ENCODE results near the gene MED13L.

The MED13L gene

DNA sequence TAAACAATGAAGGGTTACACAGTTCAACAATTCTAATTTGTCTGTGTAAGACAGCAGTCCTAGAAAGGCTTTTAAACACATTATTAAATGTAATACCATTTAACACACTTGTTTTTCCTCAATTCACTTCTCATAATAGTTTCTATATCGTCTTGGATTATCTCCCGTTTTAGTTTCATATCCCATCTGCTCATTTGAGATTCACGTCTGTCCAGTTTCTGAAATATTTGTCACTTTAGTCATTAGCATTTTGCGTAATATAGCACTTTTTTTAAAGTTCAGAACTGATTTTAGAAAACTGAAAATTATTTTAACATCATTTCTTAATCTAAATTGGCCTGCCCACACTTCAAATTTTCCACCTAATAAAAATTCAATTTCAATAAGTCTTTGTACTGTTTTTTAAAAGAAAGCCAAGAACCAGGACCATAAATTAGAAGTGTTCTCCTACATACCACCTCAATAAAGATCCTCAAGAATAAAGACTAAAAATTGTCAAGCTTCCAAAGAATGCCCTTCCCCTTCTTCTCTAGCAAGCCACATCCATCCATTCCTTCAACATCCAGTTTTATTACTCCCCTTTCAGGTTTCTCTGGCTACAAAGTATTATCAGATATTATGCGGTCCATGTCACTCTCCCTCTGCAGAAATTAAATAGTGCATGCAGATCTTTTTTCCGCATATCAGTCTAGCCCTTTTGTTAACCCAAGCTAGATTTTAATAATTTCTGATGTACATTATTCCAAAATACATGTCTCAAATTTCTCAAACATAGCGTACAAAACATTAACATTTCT, 11.9 kb downstream of the MED13L start:
- no peak for TF ChIP-seq SNAI2 (CRISPR knock-in tag; IDR thresholded peaks at IDR 0.05)
- TF ChIP-seq, protein P1, sequence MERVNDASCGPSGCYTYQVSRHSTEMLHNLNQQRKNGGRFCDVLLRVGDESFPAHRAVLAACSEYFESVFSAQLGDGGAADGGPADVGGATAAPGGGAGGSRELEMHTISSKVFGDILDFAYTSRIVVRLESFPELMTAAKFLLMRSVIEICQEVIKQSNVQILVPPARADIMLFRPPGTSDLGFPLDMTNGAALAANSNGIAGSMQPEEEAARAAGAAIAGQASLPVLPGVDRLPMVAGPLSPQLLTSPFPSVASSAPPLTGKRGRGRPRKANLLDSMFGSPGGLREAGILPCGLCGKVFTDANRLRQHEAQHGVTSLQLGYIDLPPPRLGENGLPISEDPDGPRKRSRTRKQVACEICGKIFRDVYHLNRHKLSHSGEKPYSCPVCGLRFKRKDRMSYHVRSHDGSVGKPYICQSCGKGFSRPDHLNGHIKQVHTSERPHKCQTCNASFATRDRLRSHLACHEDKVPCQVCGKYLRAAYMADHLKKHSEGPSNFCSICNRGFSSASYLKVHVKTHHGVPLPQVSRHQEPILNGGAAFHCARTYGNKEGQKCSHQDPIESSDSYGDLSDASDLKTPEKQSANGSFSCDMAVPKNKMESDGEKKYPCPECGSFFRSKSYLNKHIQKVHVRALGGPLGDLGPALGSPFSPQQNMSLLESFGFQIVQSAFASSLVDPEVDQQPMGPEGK (CRISPR knock-in tag; IDR thresholded peaks at IDR 0.05; ENCODE audit: borderline replicate concordance) = no peak
- ATAC-seq = no peak

DNA sequence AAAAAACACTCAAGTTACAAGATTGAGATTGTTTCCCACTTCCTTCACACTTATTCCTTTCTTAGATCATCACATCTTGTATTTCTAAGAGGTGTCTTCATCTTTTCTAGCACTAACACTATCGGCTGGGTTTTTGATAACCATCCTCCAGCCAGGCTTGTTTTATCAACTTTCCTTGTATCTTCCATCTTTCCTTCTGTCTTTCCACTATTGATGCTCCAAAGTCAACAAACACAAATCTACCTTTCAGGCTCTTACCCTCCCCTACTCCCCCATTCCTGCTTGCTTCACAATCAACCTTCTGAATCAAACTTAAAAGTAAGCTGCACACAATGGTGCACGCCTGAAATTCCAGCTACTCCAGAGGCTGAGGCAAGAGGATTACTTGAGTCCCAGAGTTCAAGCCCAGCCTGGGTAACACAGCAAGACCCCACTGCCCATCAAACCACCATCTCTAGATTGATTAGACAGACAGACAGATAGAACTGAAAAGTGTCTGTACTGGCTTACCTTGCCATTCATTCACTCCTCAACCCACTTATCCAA, 12.9 kb downstream of the MED13L start:
- ATAC-seq = no peak
- TF ChIP-seq OSR1 (CRISPR knock-in tag; IDR thresholded peaks at IDR 0.05) (no peak), TCF4 (CRISPR knock-in tag; IDR thresholded peaks at IDR 0.05; ENCODE audit: borderline replicate concordance) (no peak), PPARA (CRISPR knock-in tag; IDR thresholded peaks at IDR 0.05; ENCODE audit: borderline replicate concordance) (no peak), ZNF565 (CRISPR knock-in tag; conservative IDR thresholded peaks at IDR 0.05; ENCODE audit: low read depth) (no peak), ZC3H10 (CRISPR knock-in tag; IDR thresholded peaks at IDR 0.05) (no peak), ZNF8 (CRISPR knock-in tag; IDR thresholded peaks at IDR 0.05) (no peak), ISL1 (CRISPR knock-in tag; IDR thresholded peaks at IDR 0.05) (no peak), TOX (CRISPR knock-in tag; IDR thresholded peaks at IDR 0.05; ENCODE audit: borderline replicate concordance) (no peak), CSDC2 (CRISPR knock-in tag; IDR thresholded peaks at IDR 0.05) (no peak), BACH2 (CRISPR knock-in tag; IDR thresholded peaks at IDR 0.05; ENCODE audit: borderline replicate concordance) (no peak), ZFP30 (CRISPR knock-in tag; IDR thresholded peaks at IDR 0.05) (no peak)
- TF ChIP-seq, protein P2, sequence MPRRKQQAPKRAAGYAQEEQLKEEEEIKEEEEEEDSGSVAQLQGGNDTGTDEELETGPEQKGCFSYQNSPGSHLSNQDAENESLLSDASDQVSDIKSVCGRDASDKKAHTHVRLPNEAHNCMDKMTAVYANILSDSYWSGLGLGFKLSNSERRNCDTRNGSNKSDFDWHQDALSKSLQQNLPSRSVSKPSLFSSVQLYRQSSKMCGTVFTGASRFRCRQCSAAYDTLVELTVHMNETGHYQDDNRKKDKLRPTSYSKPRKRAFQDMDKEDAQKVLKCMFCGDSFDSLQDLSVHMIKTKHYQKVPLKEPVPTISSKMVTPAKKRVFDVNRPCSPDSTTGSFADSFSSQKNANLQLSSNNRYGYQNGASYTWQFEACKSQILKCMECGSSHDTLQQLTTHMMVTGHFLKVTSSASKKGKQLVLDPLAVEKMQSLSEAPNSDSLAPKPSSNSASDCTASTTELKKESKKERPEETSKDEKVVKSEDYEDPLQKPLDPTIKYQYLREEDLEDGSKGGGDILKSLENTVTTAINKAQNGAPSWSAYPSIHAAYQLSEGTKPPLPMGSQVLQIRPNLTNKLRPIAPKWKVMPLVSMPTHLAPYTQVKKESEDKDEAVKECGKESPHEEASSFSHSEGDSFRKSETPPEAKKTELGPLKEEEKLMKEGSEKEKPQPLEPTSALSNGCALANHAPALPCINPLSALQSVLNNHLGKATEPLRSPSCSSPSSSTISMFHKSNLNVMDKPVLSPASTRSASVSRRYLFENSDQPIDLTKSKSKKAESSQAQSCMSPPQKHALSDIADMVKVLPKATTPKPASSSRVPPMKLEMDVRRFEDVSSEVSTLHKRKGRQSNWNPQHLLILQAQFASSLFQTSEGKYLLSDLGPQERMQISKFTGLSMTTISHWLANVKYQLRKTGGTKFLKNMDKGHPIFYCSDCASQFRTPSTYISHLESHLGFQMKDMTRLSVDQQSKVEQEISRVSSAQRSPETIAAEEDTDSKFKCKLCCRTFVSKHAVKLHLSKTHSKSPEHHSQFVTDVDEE (CRISPR knock-in tag; IDR thresholded peaks at IDR 0.05) = no peak
- TF ChIP-seq, protein P3, sequence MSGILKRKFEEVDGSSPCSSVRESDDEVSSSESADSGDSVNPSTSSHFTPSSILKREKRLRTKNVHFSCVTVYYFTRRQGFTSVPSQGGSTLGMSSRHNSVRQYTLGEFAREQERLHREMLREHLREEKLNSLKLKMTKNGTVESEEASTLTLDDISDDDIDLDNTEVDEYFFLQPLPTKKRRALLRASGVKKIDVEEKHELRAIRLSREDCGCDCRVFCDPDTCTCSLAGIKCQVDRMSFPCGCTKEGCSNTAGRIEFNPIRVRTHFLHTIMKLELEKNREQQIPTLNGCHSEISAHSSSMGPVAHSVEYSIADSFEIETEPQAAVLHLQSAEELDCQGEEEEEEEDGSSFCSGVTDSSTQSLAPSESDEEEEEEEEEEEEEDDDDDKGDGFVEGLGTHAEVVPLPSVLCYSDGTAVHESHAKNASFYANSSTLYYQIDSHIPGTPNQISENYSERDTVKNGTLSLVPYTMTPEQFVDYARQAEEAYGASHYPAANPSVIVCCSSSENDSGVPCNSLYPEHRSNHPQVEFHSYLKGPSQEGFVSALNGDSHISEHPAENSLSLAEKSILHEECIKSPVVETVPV (CRISPR knock-in tag; IDR thresholded peaks at IDR 0.05) = no peak
- TF ChIP-seq, protein P1 (CRISPR knock-in tag; IDR thresholded peaks at IDR 0.05; ENCODE audit: borderline replicate concordance) = no peak
- TF ChIP-seq, protein P4, sequence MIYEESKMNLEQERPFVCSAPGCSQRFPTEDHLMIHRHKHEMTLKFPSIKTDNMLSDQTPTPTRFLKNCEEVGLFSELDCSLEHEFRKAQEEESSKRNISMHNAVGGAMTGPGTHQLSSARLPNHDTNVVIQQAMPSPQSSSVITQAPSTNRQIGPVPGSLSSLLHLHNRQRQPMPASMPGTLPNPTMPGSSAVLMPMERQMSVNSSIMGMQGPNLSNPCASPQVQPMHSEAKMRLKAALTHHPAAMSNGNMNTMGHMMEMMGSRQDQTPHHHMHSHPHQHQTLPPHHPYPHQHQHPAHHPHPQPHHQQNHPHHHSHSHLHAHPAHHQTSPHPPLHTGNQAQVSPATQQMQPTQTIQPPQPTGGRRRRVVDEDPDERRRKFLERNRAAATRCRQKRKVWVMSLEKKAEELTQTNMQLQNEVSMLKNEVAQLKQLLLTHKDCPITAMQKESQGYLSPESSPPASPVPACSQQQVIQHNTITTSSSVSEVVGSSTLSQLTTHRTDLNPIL (CRISPR knock-in tag; IDR thresholded peaks at IDR 0.05; ENCODE audit: low read depth) = no peak

DNA sequence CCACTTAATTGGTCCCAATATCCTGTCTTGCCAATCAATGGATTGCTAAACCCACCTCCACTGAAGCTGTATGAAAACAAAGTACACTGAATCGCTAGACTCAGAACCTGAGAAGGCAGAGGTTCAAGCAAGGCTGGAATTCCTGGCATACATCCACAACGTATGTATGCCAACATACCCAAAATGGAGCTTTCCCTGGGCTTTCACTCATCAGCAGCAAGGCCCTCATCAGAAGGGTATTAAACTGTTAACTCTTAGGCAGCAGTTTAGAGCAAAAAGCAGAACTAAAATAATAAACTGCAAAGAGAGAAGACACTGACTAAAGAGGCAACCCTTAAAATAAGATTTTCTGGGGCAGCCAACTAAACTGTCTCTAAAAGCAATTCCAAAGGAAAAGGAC, 13.6 kb downstream of the MED13L start:
- no peak for ATAC-seq
- TF ChIP-seq, protein P3 (CRISPR knock-in tag; IDR thresholded peaks at IDR 0.05) = no peak
- TF ChIP-seq ZFP30 (CRISPR knock-in tag; IDR thresholded peaks at IDR 0.05) = no peak
- no peak for TF ChIP-seq ZNF8 (CRISPR knock-in tag; IDR thresholded peaks at IDR 0.05)
- TF ChIP-seq TCF4 (CRISPR knock-in tag; IDR thresholded peaks at IDR 0.05; ENCODE audit: borderline replicate concordance) = no peak
- TF ChIP-seq ZFP3 (CRISPR knock-in tag; IDR thresholded peaks at IDR 0.05) = no peak
- no peak for TF ChIP-seq RARB (CRISPR knock-in tag; IDR thresholded peaks at IDR 0.05)
- TF ChIP-seq, protein P1 (CRISPR knock-in tag; IDR thresholded peaks at IDR 0.05; ENCODE audit: borderline replicate concordance) = no peak
- TF ChIP-seq, protein P4 (CRISPR knock-in tag; IDR thresholded peaks at IDR 0.05; ENCODE audit: low read depth) = no peak
- no peak for TF ChIP-seq ISL1 (CRISPR knock-in tag; IDR thresholded peaks at IDR 0.05)
